ENCODE measurements around the gene AMT. TPM values are rescaled to one million over a fixed set of nuclear protein-coding genes. Genes with fewer than 3 reads are reported as not detected.

The AMT gene
- total and polyA plus RNA-seq, 7 donors = 0.80 to 5.3 (median 1.7) TPM

DNA sequence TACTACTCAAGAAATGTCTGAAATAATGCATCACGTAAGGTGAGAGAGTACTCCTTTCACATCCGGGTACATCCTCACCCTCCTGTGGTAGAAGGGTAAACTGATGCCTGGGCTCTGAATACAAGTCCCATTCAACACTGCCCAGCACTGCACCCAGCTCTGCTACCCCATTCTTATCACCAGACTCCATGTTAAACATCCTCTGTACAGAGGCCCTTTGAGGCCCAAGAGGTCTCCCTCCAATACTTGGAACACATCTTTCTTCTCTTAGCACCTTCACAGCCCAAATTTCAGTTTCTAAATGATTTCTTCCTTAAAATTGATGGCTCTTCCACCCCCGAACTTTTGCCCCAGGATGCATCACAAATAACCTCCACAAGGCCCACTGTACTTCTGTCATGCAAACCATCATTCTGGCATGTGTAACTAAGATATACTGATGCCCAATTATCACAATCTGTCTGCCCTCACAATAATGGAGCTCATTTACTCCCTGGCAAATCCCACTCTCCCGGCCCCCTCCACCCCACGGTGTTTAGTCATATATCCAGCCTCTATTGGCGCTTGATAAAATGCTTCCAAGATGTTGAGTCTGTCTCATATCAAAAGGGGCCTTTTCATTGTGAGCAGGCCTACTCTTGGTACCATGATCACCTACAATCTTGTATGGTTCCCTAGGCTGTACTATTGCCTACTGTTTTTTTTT is 51.5 kb downstream of the AMT start:
- no peak overlapping the region for H3K4me3 ChIP-seq
- H3K36me3 ChIP-seq (ENCODE audit: insufficient read depth in 1 of 2, low read depth in 1 of 2) = peaks cover 24 to 99% of the 10 kb centered on the region in 2 donors
- TF ChIP-seq, protein P1, sequence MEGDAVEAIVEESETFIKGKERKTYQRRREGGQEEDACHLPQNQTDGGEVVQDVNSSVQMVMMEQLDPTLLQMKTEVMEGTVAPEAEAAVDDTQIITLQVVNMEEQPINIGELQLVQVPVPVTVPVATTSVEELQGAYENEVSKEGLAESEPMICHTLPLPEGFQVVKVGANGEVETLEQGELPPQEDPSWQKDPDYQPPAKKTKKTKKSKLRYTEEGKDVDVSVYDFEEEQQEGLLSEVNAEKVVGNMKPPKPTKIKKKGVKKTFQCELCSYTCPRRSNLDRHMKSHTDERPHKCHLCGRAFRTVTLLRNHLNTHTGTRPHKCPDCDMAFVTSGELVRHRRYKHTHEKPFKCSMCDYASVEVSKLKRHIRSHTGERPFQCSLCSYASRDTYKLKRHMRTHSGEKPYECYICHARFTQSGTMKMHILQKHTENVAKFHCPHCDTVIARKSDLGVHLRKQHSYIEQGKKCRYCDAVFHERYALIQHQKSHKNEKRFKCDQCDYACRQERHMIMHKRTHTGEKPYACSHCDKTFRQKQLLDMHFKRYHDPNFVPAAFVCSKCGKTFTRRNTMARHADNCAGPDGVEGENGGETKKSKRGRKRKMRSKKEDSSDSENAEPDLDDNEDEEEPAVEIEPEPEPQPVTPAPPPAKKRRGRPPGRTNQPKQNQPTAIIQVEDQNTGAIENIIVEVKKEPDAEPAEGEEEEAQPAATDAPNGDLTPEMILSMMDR (IDR thresholded peaks at IDR 0.05) = no peak
- no peaks in the 10 kb centered on the region for H3K9me3 ChIP-seq
- H3K27ac ChIP-seq = no peak overlapping the region
- 86 to 93% (median 88%) methylated on average over 6 of the region's 6 CpGs for WGBS, 3 donors
- peaks cover 7% of the 10 kb centered on the region for H3K4me1 ChIP-seq
- intact Hi-C loops (cut with DNase I) = no loop called here
- ATAC-seq = peak in 1 of 4 donors; percentile 23
- no peak for DNase-seq
- H3K27me3 ChIP-seq (ENCODE audit: insufficient read depth in 3 of 3, low read length in 2 of 3) = no peaks in the 10 kb centered on the region

Other genes with a start within 250 kb of the AMT start
- 1 to 10 TPM; 1.7 to 2.0 (median 1.9) TPM for gene C3orf62, start 145.2 kb downstream of the AMT start, total RNA-seq
- 1 to 10 TPM; 1.5 to 3.7 (median 2.8) TPM for gene C3orf62, start 145.2 kb downstream of the AMT start, polyA plus RNA-seq
- 10 to 100 TPM; 26.7 to 35.2 (median 31.1) TPM for gene USP4, start 82.4 kb downstream of the AMT start, total RNA-seq
- 10 to 100 TPM; 16.3 to 21.2 (median 17.0) TPM for gene USP4, start 82.4 kb downstream of the AMT start, polyA plus RNA-seq
- gene GPX1, start 64.1 kb downstream of the AMT start, total RNA-seq = 100 to 1,000 TPM; 100 to 129 (median 116) TPM
- 100 to 1,000 TPM; 164 to 251 (median 189) TPM for gene GPX1, start 64.1 kb downstream of the AMT start, polyA plus RNA-seq
- gene RHOA, start 10.5 kb downstream of the AMT start, total RNA-seq = 100 to 1,000 TPM; 251 to 334 (median 271) TPM
- 100 to 1,000 TPM; 179 to 341 (median 287) TPM for gene RHOA, start 10.5 kb downstream of the AMT start, polyA plus RNA-seq
- 10 to 100 TPM; 11.4 to 23.4 (median 16.7) TPM for gene TCTA, start 10.1 kb downstream of the AMT start, total RNA-seq
- 10 to 100 TPM; 13.8 to 46.1 (median 18.1) TPM for gene TCTA, start 10.1 kb downstream of the AMT start, polyA plus RNA-seq
- 10 to 100 TPM in 1 of 4 donors, 1 to 10 TPM in 3; 4.6 to 12.3 (median 7.4) TPM for gene NICN1, start 6.9 kb upstream of the AMT start, total RNA-seq
- 10 to 100 TPM in 2 of 3 donors, 1 to 10 TPM in 1; 4.0 to 11.2 (median 10.2) TPM for gene NICN1, start 6.9 kb upstream of the AMT start, polyA plus RNA-seq
- 100 to 1,000 TPM in 3 of 4 donors, 10 to 100 TPM in 1; 67.6 to 159 (median 139) TPM for gene DAG1, start 47.8 kb upstream of the AMT start, total RNA-seq
- gene DAG1, start 47.8 kb upstream of the AMT start, polyA plus RNA-seq = 10 to 100 TPM; 35.1 to 73.2 (median 42.1) TPM
- under 1 TPM; 0.22 to 0.95 (median 0.47) TPM for gene BSN, start 132.0 kb upstream of the AMT start, total RNA-seq
- under 1 TPM; 0.08 to 0.20 (median 0.10) TPM for gene BSN, start 132.0 kb upstream of the AMT start, polyA plus RNA-seq

Measured in psoas muscle (tissue), 8 donors.